ENCODE data around the gene MORN5.

The MORN5 gene

DNA sequence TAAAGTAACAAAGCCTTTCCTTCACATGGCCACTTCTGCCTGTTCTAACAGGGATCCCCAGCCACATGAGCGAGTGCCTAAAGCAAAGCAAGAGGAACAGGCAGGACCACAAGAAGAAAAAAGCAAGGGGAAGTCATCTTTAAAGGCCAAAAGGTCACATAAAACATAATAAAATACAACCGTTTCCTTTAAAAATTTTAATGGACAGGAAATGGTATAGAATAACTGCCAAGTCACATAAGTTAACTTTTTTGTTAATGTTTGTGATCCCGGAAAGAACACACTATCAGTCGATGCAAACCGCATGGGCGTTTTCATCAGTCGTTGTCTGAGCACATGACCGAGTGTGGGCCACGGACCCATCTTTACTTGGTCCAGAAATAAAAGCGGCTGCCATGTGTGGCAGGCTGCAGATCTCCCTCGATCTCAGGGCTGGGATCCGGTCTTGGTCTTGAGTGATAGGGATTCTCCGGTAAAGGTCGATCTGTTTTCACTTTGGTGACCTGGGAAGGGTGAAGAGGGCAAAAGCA lies 15.8 kb upstream of the MORN5 start:
- DNase-seq (ENCODE audit: low spot score), result no peak

- no peak for DNase-seq (ENCODE audit: low spot score)
Observed at GRCh38 chr9:122144836-122145591, 14.7 kb upstream of the MORN5 start.

- DNase-seq (ENCODE audit: low spot score), result no peak
Observed at GRCh38 chr9:122145592-122145863, 14.2 kb upstream of the MORN5 start.

DNA sequence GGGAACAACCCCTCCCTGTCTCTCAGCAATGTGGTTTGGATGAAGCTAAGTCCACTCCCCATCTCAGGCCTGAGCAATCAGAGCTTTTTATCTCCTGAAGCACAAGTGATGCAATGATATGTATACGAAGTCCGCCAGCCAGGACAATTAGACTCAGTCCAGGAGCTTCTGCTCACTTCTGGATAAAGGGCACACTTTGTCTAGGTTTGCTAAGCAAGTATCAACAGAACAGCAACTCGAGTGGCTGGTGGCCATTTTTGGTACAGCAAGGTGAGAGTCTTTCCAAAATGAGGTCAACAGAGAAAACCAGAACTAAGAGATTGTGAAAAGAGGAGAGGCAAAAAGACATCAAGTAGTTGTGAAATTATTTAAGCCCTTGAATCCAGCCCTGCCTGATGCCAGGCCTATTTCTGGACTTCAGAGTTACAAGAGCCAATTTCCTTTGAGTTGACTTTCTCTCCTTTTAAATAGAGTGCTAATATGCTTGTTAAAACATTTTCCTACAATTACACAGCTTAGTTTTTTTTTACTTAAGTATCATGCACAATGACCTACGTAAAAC lies 8.4 kb upstream of the MORN5 start:
- DNase-seq (ENCODE audit: low spot score), result no peak

DNA sequence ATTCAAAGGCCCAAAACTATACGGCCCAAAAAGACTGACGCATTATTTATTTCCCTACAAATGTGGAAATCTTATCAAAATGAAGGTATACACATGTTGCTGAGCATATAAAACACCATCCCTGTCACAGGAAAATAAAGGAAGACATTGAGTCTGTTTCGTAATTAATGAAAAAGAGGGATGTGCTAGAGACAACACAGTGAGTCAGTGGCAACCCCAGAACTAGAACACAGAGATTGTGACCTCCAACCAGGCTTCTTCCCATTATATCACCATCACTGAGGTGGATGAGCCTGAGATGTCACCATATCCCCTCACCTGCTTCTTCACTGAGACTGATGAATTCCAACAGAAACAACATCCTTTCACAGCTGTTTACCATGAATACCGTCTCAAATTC lies 3.9 kb upstream of the MORN5 start:
- DNase-seq (ENCODE audit: low spot score), result no peak

GRCh38 chr9:122158202-122158601 lies 1.5 kb upstream of the MORN5 start:
- no peak for DNase-seq (ENCODE audit: low spot score)

DNA sequence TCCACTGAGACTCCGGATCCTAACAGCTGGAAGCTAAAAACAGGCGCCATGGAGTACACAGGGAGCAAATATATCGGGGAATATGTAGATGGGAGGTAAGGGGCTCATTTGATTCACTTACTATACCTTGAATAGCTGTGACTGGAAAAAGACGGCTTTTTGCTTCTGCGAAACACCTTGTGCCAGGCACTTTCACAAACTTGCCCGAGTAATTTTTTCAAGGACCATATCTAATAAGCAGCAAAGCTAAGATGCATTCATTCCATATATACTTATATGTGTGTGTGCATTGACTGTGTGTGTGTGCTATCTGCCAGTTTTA lies 178 bp downstream of the MORN5 start:
- no peak for DNase-seq (ENCODE audit: low spot score)

- DNase-seq (ENCODE audit: low spot score), result no peak
Observed at GRCh38 chr9:122162415-122162814, 2.7 kb downstream of the MORN5 start.

DNA sequence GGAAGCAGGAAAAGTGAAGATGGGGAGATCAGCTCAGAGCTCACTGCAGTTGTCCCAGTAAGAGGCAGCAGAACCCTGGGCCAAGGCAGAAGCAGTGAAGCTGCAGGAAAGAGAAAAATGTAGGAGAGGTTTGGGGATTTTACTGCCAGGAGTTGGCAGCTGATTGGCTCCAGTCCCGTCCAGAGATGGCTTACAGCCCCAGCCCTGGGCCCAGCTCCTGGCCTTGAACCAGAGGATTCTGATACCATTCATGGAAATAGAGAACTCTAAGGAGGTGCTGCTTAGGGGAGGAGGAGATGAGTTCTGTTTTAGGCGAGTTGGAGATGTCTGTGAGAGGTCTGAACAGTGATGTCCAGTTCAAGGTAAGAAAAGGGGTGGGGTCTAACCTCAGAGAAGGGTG lies 4.6 kb downstream of the MORN5 start:
- no peak for DNase-seq (ENCODE audit: low spot score)

GRCh38 chr9:122168356-122168755 lies 8.6 kb downstream of the MORN5 start:
- DNase-seq (ENCODE audit: low spot score), result no peak

- no peak for DNase-seq (ENCODE audit: low spot score)
Observed at GRCh38 chr9:122172131-122172530, 12.4 kb downstream of the MORN5 start.

- no peak for DNase-seq (ENCODE audit: low spot score)
Observed at GRCh38 chr9:122173670-122174069, 14.0 kb downstream of the MORN5 start.

- DNase-seq (ENCODE audit: low spot score), result no peak
Observed at GRCh38 chr9:122176916-122177315, 17.2 kb downstream of the MORN5 start.

- no peak for DNase-seq (ENCODE audit: low spot score)
Observed at GRCh38 chr9:122179054-122179689, 19.5 kb downstream of the MORN5 start.

DNA sequence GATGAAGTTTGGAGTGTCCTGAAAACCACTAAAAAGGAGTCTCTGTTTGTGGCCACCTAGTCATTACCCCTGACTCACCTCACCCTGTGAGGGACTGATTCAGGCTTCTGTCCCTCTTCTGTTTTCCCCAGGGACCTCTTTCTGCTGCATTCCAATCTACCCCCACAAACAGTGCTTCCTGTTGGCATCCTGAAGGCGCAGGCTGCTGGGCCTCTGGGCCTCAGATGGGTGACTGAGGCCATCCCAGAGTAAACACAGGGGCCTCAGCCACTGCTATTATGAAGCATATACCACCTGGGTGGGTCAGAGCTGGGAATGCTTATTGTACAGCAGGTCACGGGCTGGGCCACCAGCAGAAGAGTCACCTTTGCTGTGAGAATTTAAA lies 20.0 kb downstream of the MORN5 start:
- DNase-seq (ENCODE audit: low spot score), result no peak

DNA sequence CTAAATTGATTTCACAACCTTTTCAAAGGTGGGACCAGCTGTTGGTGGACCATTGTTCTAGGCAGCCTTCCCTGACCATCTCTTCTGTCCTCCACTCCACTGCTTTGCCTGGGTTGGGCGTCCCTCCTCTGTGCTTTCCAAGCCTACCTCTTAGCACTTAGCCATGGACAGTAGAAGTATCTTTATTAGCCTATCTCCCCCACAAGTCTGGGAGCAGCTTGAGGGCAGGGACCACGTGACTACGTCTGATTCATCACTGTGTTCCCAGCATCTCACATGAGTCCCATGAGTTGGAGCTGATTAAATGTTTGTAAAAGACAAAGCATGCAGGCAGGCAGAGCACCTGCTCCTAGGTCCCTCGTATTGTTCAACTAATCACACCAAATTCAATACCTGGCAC lies 20.9 kb downstream of the MORN5 start:
- no peak for DNase-seq (ENCODE audit: low spot score)

- DNase-seq (ENCODE audit: low spot score), result no peak
Observed at GRCh38 chr9:122183501-122183900, 23.8 kb downstream of the MORN5 start.

DNA sequence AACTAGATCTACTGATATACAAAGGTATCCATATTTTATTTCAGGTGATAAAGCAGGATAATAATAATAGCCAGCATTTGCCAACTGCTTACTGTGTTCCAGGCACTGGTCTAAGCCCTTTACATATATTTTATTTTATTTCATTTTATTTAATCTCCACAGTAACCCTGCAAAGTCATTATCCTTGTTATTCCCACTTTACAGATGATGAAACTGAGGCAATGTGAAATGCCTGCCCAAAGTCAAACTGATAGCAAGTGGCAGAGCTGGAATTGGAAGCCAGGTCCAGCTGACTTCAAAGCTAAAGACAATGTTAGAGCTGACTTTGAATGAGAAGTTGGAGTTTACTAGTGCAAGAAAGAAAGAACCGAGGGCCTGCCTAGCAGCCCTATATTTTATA lies 24.8 kb downstream of the MORN5 start:
- DNase-seq (ENCODE audit: low spot score), result no peak

- DNase-seq (ENCODE audit: low spot score), result no peak
Observed at GRCh38 chr9:122186301-122186700, 26.6 kb downstream of the MORN5 start.

- DNase-seq (ENCODE audit: low spot score), result no peak
Observed at GRCh38 chr9:122186777-122187470, 27.2 kb downstream of the MORN5 start.

- DNase-seq (ENCODE audit: low spot score), result no peak
Observed at GRCh38 chr9:122188369-122188768, 28.7 kb downstream of the MORN5 start.

DNA sequence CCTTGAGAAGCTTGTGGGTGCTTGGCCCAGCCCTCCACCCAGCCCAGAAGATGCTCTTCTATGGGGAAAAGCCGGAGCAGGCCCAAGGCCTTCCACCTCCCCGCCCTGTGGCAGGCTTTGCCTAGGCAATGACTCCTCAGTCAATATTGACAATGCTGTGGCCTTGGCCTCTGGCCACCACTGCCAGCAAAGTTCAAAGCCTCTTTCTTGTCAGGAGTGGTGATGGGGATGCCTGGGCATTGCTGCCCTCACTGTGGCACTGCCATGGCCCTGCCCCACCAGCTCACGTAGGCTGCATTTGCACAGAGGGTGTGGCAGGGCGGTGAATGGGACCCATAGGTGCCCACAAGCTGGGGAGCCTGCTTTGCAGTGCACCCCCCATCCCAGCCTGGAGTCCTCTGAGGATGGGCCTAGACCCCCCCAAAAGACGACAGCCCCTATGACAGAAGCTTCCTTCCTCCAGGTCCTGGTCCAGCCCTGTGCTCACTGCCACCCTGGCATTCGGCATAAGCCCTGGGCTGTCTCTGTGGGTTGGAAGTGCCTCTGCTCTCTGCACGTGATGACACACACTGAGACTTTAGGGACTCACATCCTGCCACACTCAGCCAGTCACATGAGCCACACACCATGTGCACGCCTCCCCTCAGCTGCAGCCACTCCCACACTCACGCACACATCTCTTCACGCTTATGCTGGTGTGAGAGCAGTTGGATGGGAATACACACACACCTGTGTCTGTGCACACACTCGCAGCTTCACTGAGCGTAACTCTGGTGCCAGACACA lies 31.1 kb downstream of the MORN5 start:
- DNase-seq (ENCODE audit: low spot score), result no peak

Measured in left forelimb (tissue), 1 donor.